ENCODE results near the gene ABHD15. TPM values are rescaled to one million over a fixed set of nuclear protein-coding genes. Genes with fewer than 3 reads are reported as not detected.

Gene ABHD15
- polyA plus RNA-seq, 1 experiment: 5.8 TPM

DNA sequence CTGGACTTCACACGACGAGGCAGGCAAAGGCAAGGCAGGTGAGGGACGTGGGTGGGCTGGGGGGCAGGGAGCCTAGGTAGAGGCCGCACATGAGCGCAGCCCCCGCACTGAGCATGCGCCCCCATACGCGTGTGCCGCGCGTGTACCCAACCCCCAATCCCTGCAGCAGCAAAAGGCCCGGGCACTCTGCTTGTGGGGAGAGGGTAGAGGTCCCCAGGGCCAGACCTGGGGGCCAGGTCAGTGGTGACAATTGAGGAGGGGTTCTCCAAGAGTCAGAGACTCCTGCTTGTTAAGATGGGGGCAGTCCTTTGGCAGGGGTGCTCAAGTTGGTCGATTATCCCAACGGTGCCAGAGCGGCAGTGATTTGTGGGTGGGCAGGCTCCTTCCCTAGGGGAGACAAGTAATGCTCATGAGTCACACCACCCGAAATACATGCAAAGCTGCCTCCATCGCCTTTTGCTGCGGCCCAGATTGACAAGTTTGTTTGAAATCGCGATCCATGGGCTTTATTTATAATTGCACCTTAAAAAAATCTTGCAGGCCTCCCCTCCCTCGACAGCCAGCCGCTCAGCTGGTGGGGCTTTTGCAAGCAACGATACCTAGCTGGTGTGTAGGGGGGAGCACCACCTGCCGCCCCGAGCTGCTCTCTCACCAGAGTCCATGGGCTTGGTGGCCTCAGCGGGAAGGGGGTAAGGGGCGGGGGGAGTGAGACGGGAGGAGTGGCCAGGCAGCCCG lies 23.7 kb upstream of the ABHD15 start:
- H3K4me3 ChIP-seq (ENCODE audit: low read depth, low read length): peak overlapping the region; percentile 47
- ChIA-PET CTCF (interaction anchor here (0.7 to 4.7 kb wide), 13 partner anchors 10 to 466 kb away, joined by 3 to 61 read pairs (median 5); partner anchors contain the start of genes ABHD15 and TP53I13), POLR2A (interaction anchor here (0.7 kb wide), 1 partner anchor 218 kb away, joined by 5 read pairs; no protein-coding TSS in a partner anchor)
- H3K36me3 ChIP-seq (ENCODE audit: control insufficient read depth, insufficient read depth, low read length): peaks cover 3% of the 10 kb centered on the region
- H3K27me3 ChIP-seq (ENCODE audit: control insufficient read depth, insufficient read depth, low read length): no peaks in the 10 kb centered on the region
- DNase-seq (ENCODE audit: low read depth): no peak
- TF ChIP-seq, protein P1, sequence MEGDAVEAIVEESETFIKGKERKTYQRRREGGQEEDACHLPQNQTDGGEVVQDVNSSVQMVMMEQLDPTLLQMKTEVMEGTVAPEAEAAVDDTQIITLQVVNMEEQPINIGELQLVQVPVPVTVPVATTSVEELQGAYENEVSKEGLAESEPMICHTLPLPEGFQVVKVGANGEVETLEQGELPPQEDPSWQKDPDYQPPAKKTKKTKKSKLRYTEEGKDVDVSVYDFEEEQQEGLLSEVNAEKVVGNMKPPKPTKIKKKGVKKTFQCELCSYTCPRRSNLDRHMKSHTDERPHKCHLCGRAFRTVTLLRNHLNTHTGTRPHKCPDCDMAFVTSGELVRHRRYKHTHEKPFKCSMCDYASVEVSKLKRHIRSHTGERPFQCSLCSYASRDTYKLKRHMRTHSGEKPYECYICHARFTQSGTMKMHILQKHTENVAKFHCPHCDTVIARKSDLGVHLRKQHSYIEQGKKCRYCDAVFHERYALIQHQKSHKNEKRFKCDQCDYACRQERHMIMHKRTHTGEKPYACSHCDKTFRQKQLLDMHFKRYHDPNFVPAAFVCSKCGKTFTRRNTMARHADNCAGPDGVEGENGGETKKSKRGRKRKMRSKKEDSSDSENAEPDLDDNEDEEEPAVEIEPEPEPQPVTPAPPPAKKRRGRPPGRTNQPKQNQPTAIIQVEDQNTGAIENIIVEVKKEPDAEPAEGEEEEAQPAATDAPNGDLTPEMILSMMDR (IDR thresholded peaks at IDR 0.05; ENCODE audit: insufficient read depth, low read depth, low read length): no peak

DNA sequence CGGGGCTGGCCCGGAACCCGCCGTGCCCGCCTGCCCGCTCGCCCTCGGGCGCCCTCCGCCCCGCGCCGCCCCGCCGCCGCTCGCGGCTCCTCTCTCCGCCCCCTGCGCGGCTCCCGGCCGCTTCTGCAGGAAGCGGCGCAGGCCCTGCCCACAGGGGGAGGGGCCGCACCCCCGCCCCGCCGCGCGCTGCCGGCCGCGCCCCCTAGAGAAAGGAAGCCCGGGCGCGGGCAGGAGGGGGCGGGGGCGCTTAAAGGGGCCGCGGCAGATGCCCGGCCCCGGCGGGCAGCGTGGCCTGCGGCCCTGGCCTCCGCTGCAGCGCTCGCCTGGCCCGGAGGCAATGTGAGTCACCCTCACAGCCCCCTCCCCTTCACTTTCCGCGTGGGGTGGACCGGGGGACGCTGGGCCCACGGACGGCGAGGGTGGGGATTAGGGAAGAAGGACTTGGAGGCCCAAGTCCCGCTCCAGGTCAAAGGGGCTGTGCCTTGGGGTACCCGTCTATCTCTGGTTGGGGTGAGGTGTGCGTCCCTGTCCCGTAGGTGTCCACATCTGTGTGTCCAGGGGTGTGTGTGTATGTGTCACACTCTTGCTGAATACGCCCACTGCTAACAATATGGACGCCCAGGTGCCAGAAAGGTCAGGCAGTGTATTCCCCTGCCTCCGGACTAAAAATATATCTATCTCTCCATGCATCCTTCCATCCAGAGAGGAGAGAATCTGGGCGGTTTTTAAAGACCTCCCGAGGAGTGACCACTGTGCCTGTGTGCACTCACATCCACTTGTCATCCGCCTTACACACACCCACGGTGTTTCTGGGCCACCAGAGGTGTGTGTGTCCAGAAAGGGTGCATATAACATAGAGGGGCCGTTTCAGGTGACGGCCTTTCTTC lies 22.9 kb upstream of the ABHD15 start, which contains the start of gene GIT1:
TSS of gene GIT1 (minus strand) at position 125 of the 887 bp plus-strand sequence. CDS start 270 bp downstream, outside the sequence.
- TF ChIP-seq, protein P1 (IDR thresholded peaks at IDR 0.05; ENCODE audit: insufficient read depth, low read depth, low read length): no peak
- Histone ChIP-seq H3K27me3 (ENCODE audit: control insufficient read depth, insufficient read depth, low read length) (no peaks in the 10 kb centered on the region), H3K4me3 (ENCODE audit: low read depth, low read length) (peak within 1 kb of the TSS; percentile 79), H3K36me3 (ENCODE audit: control insufficient read depth, insufficient read depth, low read length) (peaks cover 3% of the 10 kb centered on the region)
- ChIA-PET CTCF (interaction anchor here (1.0 to 4.5 kb wide), 5 partner anchors 16 to 342 kb away, joined by 4 to 32 read pairs (median 11); partner anchors contain the start of genes ABHD15 and TP53I13), POLR2A (no interaction called here)
- DNase-seq (ENCODE audit: low read depth): no peak

DNA sequence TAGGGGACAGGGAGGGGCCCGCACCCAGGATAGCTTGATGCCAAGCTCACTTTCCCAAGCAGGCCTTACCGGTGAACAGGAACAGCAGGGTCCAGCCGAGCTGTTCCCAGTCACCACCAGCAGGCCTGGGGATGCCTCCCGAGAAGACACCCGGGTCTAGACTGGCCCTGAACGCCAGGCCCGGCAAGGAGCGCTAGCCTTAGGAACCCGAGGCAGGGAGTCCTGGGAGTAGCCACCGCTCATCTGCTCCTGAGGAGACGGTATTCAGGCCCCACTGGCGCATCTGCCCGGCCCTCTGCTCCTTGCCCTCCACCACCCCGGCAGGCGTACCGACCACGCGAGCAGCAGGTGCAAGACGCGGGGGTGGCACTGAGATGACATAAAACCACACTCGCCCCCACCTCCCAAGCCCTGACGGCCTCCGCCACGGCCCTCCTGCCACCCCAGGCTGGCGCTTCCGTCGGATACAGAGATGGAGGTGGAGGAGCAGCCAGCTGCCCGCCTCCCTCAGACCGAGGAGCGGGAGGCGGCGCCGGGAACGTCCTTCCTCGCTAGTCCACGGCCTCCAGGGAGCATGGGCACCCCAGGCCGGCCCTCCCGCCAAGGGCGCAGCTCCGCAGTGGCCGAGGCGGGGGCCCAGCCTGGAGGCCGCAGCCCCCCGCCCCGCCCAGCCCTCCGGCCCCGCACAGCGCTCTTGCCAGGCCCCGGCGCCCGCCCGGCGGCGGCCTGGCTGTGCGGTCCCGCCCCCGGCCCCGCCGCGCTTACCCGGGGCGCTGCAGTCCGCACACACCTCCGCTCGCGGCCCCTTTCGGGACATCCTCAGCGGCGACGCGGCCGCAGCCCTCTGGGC lies 21.9 kb upstream of the ABHD15 start:
- POLR2A ChIA-PET: no interaction called here
- H3K27me3 ChIP-seq (ENCODE audit: control insufficient read depth, insufficient read depth, low read length): no peaks in the 10 kb centered on the region
- TF ChIP-seq, protein P1 (IDR thresholded peaks at IDR 0.05; ENCODE audit: insufficient read depth, low read depth, low read length): no peak
- peaks cover 3% of the 10 kb centered on the region for H3K36me3 ChIP-seq (ENCODE audit: control insufficient read depth, insufficient read depth, low read length)
- H3K4me3 ChIP-seq (ENCODE audit: low read depth, low read length): peak overlapping the region; percentile 79
- no peak for DNase-seq (ENCODE audit: low read depth)
- CTCF ChIA-PET: interaction anchor here (0.7 to 2.5 kb wide), 8 partner anchors 10 to 343 kb away, joined by 3 to 18 read pairs (median 4); partner anchors contain the start of gene ABHD15

DNA sequence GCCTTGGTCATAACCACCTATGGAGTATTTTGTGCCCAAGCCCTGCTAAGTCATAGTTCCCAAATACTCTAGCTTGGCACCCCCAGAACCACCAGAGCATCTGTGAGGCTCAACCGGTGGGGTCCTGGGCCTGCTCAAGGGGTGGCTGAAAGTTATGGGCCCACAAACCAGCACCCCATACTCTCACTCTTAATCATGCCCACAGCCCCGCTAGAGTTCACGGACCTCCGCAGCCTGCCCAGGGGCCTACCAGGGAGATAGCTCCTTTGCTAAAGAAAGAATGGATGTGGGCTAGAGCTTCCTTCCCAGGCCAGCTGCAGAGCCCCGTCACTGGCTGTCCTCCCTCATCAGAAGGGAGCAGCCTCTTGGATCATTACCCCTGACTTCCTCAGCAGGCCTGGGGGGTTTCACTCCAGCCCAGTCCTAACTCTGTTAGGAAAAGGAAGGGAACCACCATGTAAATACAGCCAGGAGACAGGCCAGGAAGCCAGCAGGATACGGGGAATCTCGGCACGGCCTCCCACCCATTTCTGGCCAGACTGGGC lies 21.3 kb upstream of the ABHD15 start:
- TF ChIP-seq, protein P1 (IDR thresholded peaks at IDR 0.05; ENCODE audit: insufficient read depth, low read depth, low read length): no peak
- H3K4me3 ChIP-seq (ENCODE audit: low read depth, low read length): peak overlapping the region; percentile 79
- POLR2A ChIA-PET: no interaction called here
- CTCF ChIA-PET: interaction anchor here (0.6 to 2.5 kb wide), 10 partner anchors 9 to 343 kb away, joined by 3 to 18 read pairs (median 3); partner anchors contain the start of gene ABHD15
- peaks cover 5% of the 10 kb centered on the region for H3K36me3 ChIP-seq (ENCODE audit: control insufficient read depth, insufficient read depth, low read length)
- DNase-seq (ENCODE audit: low read depth): no peak
- H3K27me3 ChIP-seq (ENCODE audit: control insufficient read depth, insufficient read depth, low read length): no peaks in the 10 kb centered on the region

All from BJ (cell line).